Osteocyte (in vitro differentiated cells): ENCODE data around the gene APCS. TPM values are rescaled to one million over a fixed set of nuclear protein-coding genes. Genes with fewer than 3 reads are reported as not detected.

Source experiments
- DNase-seq: peaks from one replicate; pipeline ENCODE4 v3.0.0; 2021; ENCODE audit warnings: mixed read lengths; ENCODE audit not compliant: unreplicated experiment; ENCODE audit errors: extremely low spot score
- H3K27ac Mint-ChIP-seq: one replicate; pipeline ENCODE4 v1.8.0; 2021; ENCODE audit warnings: mild to moderate bottlenecking, mixed read lengths; ENCODE audit not compliant: unreplicated experiment
- H3K27me3 Mint-ChIP-seq: one replicate; pipeline ENCODE4 v1.8.0; 2021; ENCODE audit warnings: mixed read lengths; ENCODE audit not compliant: unreplicated experiment
- H3K36me3 Mint-ChIP-seq: one replicate; pipeline ENCODE4 v1.8.0; 2021; ENCODE audit warnings: mixed read lengths; ENCODE audit not compliant: unreplicated experiment
- H3K4me1 Mint-ChIP-seq: one replicate; pipeline ENCODE4 v1.8.0; 2021; ENCODE audit warnings: mixed read lengths; ENCODE audit not compliant: unreplicated experiment
- H3K4me3 Mint-ChIP-seq: one replicate; pipeline ENCODE4 v1.8.0; 2021; ENCODE audit warnings: mild to moderate bottlenecking, moderate library complexity, mixed read lengths; ENCODE audit not compliant: unreplicated experiment
- H3K9me3 Mint-ChIP-seq: one replicate; pipeline ENCODE4 v1.8.0; 2021; ENCODE audit warnings: mixed read lengths; ENCODE audit not compliant: unreplicated experiment
- total RNA-seq: library from RNA; stranded (reverse); gene quantifications from 2 replicates; pipeline ENCODE4 v1.2.1, GENCODE V29; 2021
- TF ChIP-seq, protein P1 (sequence below): fragments of 200-600 bp; sonication (generic); IDR thresholded peaks from 2 replicates; pipeline ENCODE4 v1.5.0; 2021; ENCODE audit warnings: antibody characterized with exemption, mild to moderate bottlenecking, moderate library complexity

The APCS gene
- total RNA-seq, 1 donor from 2014 or later: not detected

GRCh38 chr1:159581422-159581821 is 6.2 kb upstream of the APCS start:
- H3K27ac Mint-ChIP-seq: no peak overlapping the region
- no peak overlapping the region for H3K4me3 Mint-ChIP-seq
- no peak for DNase-seq
- peaks cover 8% of the 10 kb centered on the region for H3K4me1 Mint-ChIP-seq
- H3K9me3 Mint-ChIP-seq: no peaks in the 10 kb centered on the region
- TF ChIP-seq, protein P1, sequence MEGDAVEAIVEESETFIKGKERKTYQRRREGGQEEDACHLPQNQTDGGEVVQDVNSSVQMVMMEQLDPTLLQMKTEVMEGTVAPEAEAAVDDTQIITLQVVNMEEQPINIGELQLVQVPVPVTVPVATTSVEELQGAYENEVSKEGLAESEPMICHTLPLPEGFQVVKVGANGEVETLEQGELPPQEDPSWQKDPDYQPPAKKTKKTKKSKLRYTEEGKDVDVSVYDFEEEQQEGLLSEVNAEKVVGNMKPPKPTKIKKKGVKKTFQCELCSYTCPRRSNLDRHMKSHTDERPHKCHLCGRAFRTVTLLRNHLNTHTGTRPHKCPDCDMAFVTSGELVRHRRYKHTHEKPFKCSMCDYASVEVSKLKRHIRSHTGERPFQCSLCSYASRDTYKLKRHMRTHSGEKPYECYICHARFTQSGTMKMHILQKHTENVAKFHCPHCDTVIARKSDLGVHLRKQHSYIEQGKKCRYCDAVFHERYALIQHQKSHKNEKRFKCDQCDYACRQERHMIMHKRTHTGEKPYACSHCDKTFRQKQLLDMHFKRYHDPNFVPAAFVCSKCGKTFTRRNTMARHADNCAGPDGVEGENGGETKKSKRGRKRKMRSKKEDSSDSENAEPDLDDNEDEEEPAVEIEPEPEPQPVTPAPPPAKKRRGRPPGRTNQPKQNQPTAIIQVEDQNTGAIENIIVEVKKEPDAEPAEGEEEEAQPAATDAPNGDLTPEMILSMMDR: no peak
- peaks cover 8% of the 10 kb centered on the region for H3K27me3 Mint-ChIP-seq
- H3K36me3 Mint-ChIP-seq: no peaks in the 10 kb centered on the region

- no peak for DNase-seq
- H3K9me3 Mint-ChIP-seq: no peaks in the 10 kb centered on the region
- H3K4me3 Mint-ChIP-seq: no peak overlapping the region
- TF ChIP-seq, protein P1: no peak
- H3K27me3 Mint-ChIP-seq: peaks cover 2% of the 10 kb centered on the region
- no peak overlapping the region for H3K27ac Mint-ChIP-seq
- H3K4me1 Mint-ChIP-seq: peaks cover 8% of the 10 kb centered on the region
- H3K36me3 Mint-ChIP-seq: no peaks in the 10 kb centered on the region
These were observed 3.1 kb upstream of the APCS start for GRCh38 chr1:159584536-159584935.

GRCh38 chr1:159591981-159592380 is 4.4 kb downstream of the APCS start:
- TF ChIP-seq, protein P1: no peak
- DNase-seq: no peak
- no peak overlapping the region for H3K4me3 Mint-ChIP-seq
- H3K27me3 Mint-ChIP-seq: no peaks in the 10 kb centered on the region
- no peaks in the 10 kb centered on the region for H3K36me3 Mint-ChIP-seq
- peaks cover 25% of the 10 kb centered on the region for H3K4me1 Mint-ChIP-seq
- no peak overlapping the region for H3K27ac Mint-ChIP-seq
- peaks cover 3% of the 10 kb centered on the region for H3K9me3 Mint-ChIP-seq

DNA sequence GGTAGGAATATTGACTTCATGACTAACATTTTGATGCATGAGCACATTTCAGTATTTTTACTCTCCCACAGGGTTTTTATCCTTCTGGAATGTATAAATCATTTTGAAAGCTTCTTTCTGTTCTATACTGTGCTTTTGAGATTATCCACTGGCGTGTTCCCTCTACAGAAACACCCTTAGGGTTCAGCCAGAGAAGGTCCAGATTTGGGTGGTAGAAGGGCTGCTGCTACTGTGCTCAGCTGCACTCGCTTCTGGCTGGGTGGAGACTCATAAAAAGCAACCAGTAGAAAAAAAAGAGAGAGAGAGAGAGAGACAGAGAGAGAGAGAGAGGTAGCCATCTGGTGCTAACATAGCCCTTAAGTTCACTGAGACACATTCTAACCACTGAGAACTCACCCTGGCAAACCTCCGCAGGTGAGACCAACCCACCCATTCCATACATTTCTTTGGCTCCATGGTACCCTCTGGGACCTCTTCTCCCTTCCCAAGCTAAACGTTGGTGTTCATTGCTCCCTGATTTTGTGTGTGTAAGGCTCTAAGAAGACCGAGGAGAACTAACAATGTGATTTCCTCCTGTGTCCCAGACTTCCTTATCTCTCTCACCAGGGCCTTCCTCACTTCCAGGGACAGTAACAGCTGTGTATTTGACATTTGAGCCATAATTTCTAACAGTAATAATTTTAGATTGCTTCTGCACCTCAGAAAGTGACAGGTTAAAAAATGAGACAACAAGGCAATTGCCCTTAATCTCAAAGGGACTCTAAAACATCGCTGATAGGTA is 7.2 kb downstream of the APCS start:
- H3K4me1 Mint-ChIP-seq: peaks cover 52% of the 10 kb centered on the region
- no peaks in the 10 kb centered on the region for H3K27me3 Mint-ChIP-seq
- peak overlapping the region; percentile 76 for H3K27ac Mint-ChIP-seq
- H3K9me3 Mint-ChIP-seq: peaks cover 3% of the 10 kb centered on the region
- DNase-seq: no peak
- no peaks in the 10 kb centered on the region for H3K36me3 Mint-ChIP-seq
- TF ChIP-seq, protein P1: no peak
- no peak overlapping the region for H3K4me3 Mint-ChIP-seq

DNA sequence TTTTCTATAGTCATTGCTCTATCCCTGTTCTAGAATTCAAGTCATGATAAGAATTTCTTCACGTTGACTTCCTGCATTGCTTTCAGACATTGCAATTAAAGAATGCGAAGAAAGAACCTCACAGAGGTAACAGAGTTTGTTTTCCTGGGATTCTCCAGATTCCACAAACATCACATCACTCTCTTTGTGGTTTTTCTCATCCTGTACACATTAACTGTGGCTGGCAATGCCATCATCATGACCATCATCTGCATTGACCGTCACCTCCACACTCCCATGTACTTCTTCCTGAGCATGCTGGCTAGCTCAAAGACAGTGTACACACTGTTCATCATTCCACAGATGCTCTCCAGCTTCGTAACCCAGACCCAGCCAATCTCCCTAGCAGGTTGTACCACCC is 10.6 kb downstream of the APCS start:
- Mint-ChIP-seq H3K4me3 (no peak overlapping the region), H3K9me3 (peaks cover 16% of the 10 kb centered on the region), H3K4me1 (peaks cover 70% of the 10 kb centered on the region), H3K27me3 (no peaks in the 10 kb centered on the region), H3K36me3 (no peaks in the 10 kb centered on the region), H3K27ac (peak overlapping the region; percentile 56)
- TF ChIP-seq, protein P1: no peak
- no peak for DNase-seq
